PC-9 (cell line): ENCODE results near the gene TERB1. TPM values are rescaled to one million over a fixed set of nuclear protein-coding genes. Genes with fewer than 3 reads are reported as not detected.

ENCODE experiments used
- BruUV-seq: library from RNA; stranded (reverse); fragments of 400-500 nt; replicated peaks from 2 replicates; lab custom pipeline; 2021; lab: Mats Ljungman, UMichigan
- CTCF ChIA-PET: fragments of 300-600 bp; sonication (Branson Sonifier 250); formaldehyde crosslinking; loops from one replicate; lab custom pipeline; 2022; ENCODE audit warnings: antibody characterized with exemption; lab: Charles Lee
- POLR2A ChIA-PET: fragments of 300-600 bp; sonication (Branson Sonifier 250); formaldehyde crosslinking; loops from one replicate; lab custom pipeline; 2022; ENCODE audit warnings: antibody characterized with exemption; ENCODE audit not compliant: unreplicated experiment; lab: Charles Lee
- DNase-seq, 2 experiments: peaks; one replicate each; pipeline versions ENCODE4 v3.0.0 to v3.0.0-alpha.2; 2015 to 2022; ENCODE audit warnings: mixed read lengths in 1 of 2
- H2AFZ ChIP-seq: fragments of 200-600 bp; sonication (generic); 2 replicates; pipeline ENCODE4 v1.8.1; 2017; ENCODE audit warnings: antibody characterized with exemption
- H3F3A ChIP-seq: fragments of 200-600 bp; sonication (generic); 2 replicates; pipeline ENCODE4 v1.8.1; 2017; ENCODE audit warnings: antibody characterized with exemption, mild to moderate bottlenecking, low read depth; ENCODE audit not compliant: insufficient read depth
- H3K27ac ChIP-seq: fragments of 200-600 bp; sonication (generic); 2 replicates; pipeline ENCODE4 v1.6.1; 2016; ENCODE audit warnings: mixed run types
- H3K27me3 ChIP-seq: fragments of 200-600 bp; sonication (generic); 2 replicates; pipeline ENCODE4 v1.6.1; 2016; ENCODE audit warnings: low read depth, mixed run types; ENCODE audit not compliant: insufficient read depth
- H3K36me3 ChIP-seq: fragments of 200-600 bp; sonication (generic); 2 replicates; pipeline ENCODE4 v1.6.1; 2016; ENCODE audit warnings: low read depth, mixed run types
- H3K4me1 ChIP-seq: fragments of 200-600 bp; sonication (generic); replicated peaks from 2 replicates; pipeline ENCODE4 v1.6.1; 2016; ENCODE audit warnings: mixed run types; ENCODE audit not compliant: insufficient read depth
- H3K4me2 ChIP-seq: fragments of 200-600 bp; sonication (generic); 2 replicates; pipeline ENCODE4 v1.6.1; 2017; ENCODE audit warnings: mixed run types
- H3K4me3 ChIP-seq: fragments of 200-600 bp; sonication (generic); 2 replicates; pipeline ENCODE4 v1.6.1; 2016; ENCODE audit warnings: mixed run types
- H3K79me2 ChIP-seq: fragments of 200-600 bp; sonication (generic); 2 replicates; pipeline ENCODE4 v1.6.1; 2017; ENCODE audit warnings: low read depth, mixed run types
- H3K9me2 ChIP-seq: fragments of 200-600 bp; sonication (generic); 2 replicates; pipeline ENCODE4 v1.8.1; 2017; ENCODE audit warnings: mild to moderate bottlenecking; ENCODE audit not compliant: insufficient read depth
- H3K9me3 ChIP-seq: fragments of 200-600 bp; sonication (generic); 2 replicates; pipeline ENCODE4 v1.8.1; 2016; ENCODE audit warnings: low read depth; ENCODE audit not compliant: insufficient read depth
- H4K20me1 ChIP-seq: fragments of 200-600 bp; sonication (generic); 2 replicates; pipeline ENCODE4 v1.8.1; 2017; ENCODE audit not compliant: insufficient read depth
- CTCF ChIP-seq: fragments of 200-600 bp; sonication (generic); conservative IDR thresholded peaks from 2 replicates; pipeline ENCODE4 v1.6.1; 2017; ENCODE audit warnings: mixed run types, antibody characterized with exemption, mild to moderate bottlenecking, moderate library complexity
- EZH2 ChIP-seq: fragments of 200-600 bp; sonication (generic); IDR thresholded peaks from 2 replicates; pipeline ENCODE4 v1.8.0; 2017; ENCODE audit warnings: antibody characterized with exemption, low read depth
- intact Hi-C: fragments of 100-400 bp; cut with micrococcal nuclease; formaldehyde crosslinking; loops from one replicate; pipeline ENCODE4 v1.10.0; 2022; ENCODE audit not compliant: unreplicated experiment
- total RNA-seq: library from RNA; stranded (reverse); gene quantifications from 2 replicates; pipeline ENCODE4 v1.2.3, GENCODE V29; 2021

TERB1 gene
- total RNA-seq, 1 experiment from 2014 or later: not detected

GRCh38 chr16:66774981-66775380, 26.4 kb downstream of the TERB1 start:
- H2AFZ ChIP-seq: no peak overlapping the region
- no TSS peak for BruUV-seq
- no peak overlapping the region for H3K27ac ChIP-seq
- no peaks in the 10 kb centered on the region for H3K4me1 ChIP-seq
- H3K27me3 ChIP-seq: no peaks in the 10 kb centered on the region
- no peak overlapping the region for H3K4me2 ChIP-seq
- no peaks in the 10 kb centered on the region for H3K9me3 ChIP-seq
- H3F3A ChIP-seq: no peaks in the 10 kb centered on the region
- H3K79me2 ChIP-seq: no peaks in the 10 kb centered on the region
- TF ChIP-seq EZH2 (no peak), CTCF (no peak)
- no peaks in the 10 kb centered on the region for H3K36me3 ChIP-seq
- intact Hi-C loops: no loop called here
- no peak for DNase-seq
- POLR2A ChIA-PET: interaction anchor here (0.7 kb wide), 1 partner anchor 26 kb away, joined by 6 read pairs; no protein-coding TSS in a partner anchor
- H3K4me3 ChIP-seq: no peak overlapping the region
- CTCF ChIA-PET: no interaction called here
- no peaks in the 10 kb centered on the region for H4K20me1 ChIP-seq
- H3K9me2 ChIP-seq: no peaks in the 10 kb centered on the region

GRCh38 chr16:66758086-66758485, 43.3 kb downstream of the TERB1 start:
- H3K9me3 ChIP-seq: no peaks in the 10 kb centered on the region
- no TSS peak for BruUV-seq
- H3K9me2 ChIP-seq: no peaks in the 10 kb centered on the region
- H3K4me2 ChIP-seq: no peak overlapping the region
- H3K79me2 ChIP-seq: no peaks in the 10 kb centered on the region
- no peak overlapping the region for H2AFZ ChIP-seq
- no peaks in the 10 kb centered on the region for H4K20me1 ChIP-seq
- H3F3A ChIP-seq: no peaks in the 10 kb centered on the region
- CTCF ChIA-PET: no interaction called here
- H3K36me3 ChIP-seq: no peaks in the 10 kb centered on the region
- POLR2A ChIA-PET: no interaction called here
- TF ChIP-seq EZH2 (no peak), CTCF (no peak)
- DNase-seq: no peak
- H3K4me3 ChIP-seq: no peak overlapping the region
- no peaks in the 10 kb centered on the region for H3K4me1 ChIP-seq
- no peaks in the 10 kb centered on the region for H3K27me3 ChIP-seq
- no peak overlapping the region for H3K27ac ChIP-seq
- intact Hi-C loops: no loop called here

GRCh38 chr16:66754819-66755218, 46.6 kb downstream of the TERB1 start:
- Histone ChIP-seq H3K4me1 (peaks cover 11% of the 10 kb centered on the region), H3K4me3 (no peak overlapping the region), H4K20me1 (peaks cover 10% of the 10 kb centered on the region), H3K27me3 (no peaks in the 10 kb centered on the region), H3K9me3 (no peaks in the 10 kb centered on the region), H3K36me3 (no peaks in the 10 kb centered on the region), H2AFZ (no peak overlapping the region), H3F3A (no peaks in the 10 kb centered on the region), H3K9me2 (no peaks in the 10 kb centered on the region), H3K79me2 (peaks cover 15% of the 10 kb centered on the region), H3K4me2 (no peak overlapping the region), H3K27ac (no peak overlapping the region)
- TF ChIP-seq CTCF: no peak
- TF ChIP-seq EZH2: no peak
- no peak for DNase-seq
- intact Hi-C loops: no loop called here
- CTCF ChIA-PET: no interaction called here
- POLR2A ChIA-PET: no interaction called here
- no TSS peak for BruUV-seq
